HL-60/S4 treated with phorbol 12-myristate 13-acetate at 8.2 ng/mL for 4 days and 3 days (cell line): ENCODE measurements around the gene ADAMTS17.

ENCODE experiments used
- in situ Hi-C: fragments of 300-500 bp; cut with MboI; formaldehyde crosslinking; loops from 2 replicates; pipeline ENCODE4 v1.15.0; 2022; ENCODE audit warnings: low sequenced_read_pairs

The ADAMTS17 gene

DNA sequence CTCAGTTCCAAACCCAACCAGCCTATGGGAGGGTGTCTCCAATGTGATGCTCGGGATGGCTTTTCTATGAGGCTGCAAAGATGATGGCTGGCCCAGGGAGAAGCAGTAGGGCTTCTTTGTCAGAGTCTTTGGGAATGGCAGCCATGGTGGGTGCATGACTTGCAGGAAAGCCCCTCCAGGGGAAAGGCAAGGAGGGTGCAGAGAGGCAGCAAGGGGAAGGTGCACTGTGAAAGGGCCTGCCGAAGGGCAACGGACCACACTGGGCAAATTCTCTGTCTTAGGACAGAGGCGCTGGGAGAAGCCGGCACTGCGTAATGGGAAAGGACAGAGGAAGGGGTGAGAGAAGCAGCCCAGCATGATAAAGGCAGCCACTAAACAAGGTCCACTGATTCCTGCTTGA is 305.8 kb downstream of the ADAMTS17 start:
- in situ Hi-C loops: no loop called here

- in situ Hi-C loops: no loop called here
Observed at GRCh38 chr15:100034191-100034590, 307.6 kb downstream of the ADAMTS17 start.

DNA sequence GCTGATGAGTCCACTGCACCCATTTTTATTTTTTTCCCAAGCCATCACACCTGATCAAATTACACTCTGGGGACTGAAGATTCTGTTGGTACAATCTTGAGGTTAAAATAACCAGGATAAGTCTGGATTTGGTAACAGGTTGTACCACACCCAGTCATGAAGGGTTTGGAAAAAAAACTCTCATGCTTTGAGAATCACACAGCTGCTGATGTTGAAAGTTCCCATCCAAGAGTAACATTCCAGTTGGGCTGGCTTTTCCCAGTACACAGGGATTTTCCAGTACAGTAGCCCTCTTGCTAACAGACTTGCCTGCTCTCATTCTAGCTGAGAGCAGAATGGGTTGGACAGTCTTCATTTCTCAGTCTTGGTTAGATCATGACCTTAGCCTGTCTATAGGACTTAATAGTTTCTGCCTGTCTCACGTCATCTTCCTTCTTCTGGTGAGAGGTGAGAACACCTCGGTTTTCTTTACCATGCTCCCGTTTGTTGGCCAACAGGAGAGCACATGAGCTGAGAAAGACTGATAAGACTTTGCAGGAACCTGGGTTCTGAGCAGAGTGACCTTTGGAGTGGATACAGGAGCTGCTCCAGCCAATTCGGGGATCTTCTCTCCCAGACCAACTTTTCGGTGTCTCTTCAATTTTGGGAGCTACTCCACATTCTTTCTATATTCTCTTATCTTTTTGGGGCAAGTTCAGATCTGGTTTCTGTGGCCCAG is 308.5 kb downstream of the ADAMTS17 start:
- in situ Hi-C loops: no loop called here

DNA sequence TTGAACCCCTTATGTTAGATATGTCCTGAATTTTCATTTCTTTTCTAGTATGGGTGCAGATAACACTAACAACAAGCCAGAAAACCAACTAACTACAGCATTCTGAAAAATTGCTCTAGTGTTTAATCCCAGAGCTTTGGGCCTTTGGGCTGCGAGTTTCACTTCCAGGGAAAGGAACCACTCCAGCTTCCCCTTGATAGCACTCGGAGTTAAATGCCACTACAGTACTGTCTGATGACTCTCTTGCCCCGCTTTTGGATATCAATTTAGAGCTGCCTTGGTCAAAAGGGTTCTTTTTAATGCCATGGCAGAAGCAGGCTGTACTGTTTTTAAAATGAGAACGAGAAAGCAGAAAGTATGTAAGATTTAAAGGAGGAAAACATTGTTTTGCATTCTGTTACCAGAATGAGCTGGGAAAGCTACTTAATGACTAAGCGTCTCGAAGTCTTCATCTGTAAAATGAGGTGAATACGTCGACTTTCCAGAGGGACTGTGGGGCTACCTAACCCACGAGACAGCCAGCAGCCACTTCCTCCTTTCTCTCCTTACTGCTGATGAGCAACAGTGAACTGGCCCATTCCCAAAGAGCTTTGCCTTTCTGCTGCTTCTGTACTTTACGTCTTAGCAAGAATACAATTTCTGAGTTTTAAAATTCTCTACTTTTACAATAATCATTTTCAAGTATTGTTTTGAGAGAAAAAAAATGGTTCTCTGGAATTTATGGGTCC is 309.3 kb downstream of the ADAMTS17 start:
- in situ Hi-C loops: no loop called here

- in situ Hi-C loops: no loop called here
Observed at GRCh38 chr15:100031665-100032357, 310.0 kb downstream of the ADAMTS17 start.

- in situ Hi-C loops: no loop called here
Observed at GRCh38 chr15:100030586-100031229, 311.1 kb downstream of the ADAMTS17 start.

DNA sequence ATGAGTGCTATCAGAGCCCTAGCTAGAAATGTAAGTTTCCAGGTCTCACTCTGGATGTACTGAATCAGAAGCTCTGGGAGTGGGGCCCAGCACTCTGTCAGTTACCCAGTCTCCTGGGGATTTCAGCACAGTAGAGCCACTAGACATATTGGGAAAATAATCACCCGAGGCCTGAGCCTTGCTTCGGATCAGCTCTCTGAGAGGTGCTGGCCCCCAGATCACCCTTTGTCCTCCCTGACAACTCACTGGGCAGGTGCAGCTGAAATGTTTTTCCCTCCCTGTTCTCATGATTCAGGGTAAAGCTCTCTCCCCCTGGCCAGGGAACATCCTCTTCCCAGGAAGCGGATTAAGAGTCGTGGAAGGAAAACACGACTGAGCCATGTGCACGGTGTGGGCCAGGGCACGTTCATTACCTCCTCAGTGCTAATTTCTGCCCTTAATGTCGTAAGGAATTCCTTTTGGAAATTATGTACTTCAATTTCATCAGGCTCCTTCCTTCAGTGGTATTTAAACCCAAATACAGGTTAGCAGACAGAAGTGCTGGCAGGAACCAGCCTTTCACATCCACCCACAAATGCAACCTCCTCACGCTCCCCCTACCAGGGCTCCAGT is 311.8 kb downstream of the ADAMTS17 start:
- in situ Hi-C loops: no loop called here

GRCh38 chr15:100029045-100029444 is 312.7 kb downstream of the ADAMTS17 start:
- in situ Hi-C loops: no loop called here

GRCh38 chr15:100026041-100026440 is 315.7 kb downstream of the ADAMTS17 start:
- in situ Hi-C loops: no loop called here

GRCh38 chr15:100022806-100023205 is 319.0 kb downstream of the ADAMTS17 start:
- in situ Hi-C loops: no loop called here

GRCh38 chr15:100022391-100022790 is 319.4 kb downstream of the ADAMTS17 start:
- in situ Hi-C loops: no loop called here

GRCh38 chr15:100021653-100022052 is 320.1 kb downstream of the ADAMTS17 start:
- in situ Hi-C loops: no loop called here

GRCh38 chr15:100020614-100021013 is 321.2 kb downstream of the ADAMTS17 start:
- in situ Hi-C loops: no loop called here

DNA sequence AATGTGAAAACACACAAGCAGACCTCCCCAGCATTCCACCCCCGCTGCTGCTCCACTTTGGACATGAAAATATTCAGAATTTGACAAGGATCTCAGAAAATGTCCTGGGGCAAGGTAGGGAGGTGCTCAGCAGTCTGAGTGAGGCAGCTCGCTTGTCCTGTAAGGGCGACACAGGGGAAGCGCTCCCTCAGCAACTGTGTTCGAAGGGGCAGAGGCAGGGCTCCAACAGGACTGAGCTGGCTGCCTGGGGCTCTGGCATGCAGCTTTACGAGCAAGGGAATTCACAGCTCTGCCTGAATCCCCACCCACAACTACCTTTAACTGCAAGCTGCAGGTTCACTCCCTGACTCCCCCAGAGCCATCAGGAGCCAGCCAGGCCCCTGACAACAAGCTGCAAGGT is 321.6 kb downstream of the ADAMTS17 start:
- in situ Hi-C loops: no loop called here

GRCh38 chr15:100019601-100020000 is 322.2 kb downstream of the ADAMTS17 start:
- in situ Hi-C loops: no loop called here

- in situ Hi-C loops: no loop called here
Observed at GRCh38 chr15:100018191-100018590, 323.6 kb downstream of the ADAMTS17 start.

GRCh38 chr15:100017140-100017539 is 324.6 kb downstream of the ADAMTS17 start:
- in situ Hi-C loops: no loop called here

- in situ Hi-C loops: no loop called here
Observed at GRCh38 chr15:100016632-100017031, 325.1 kb downstream of the ADAMTS17 start.

GRCh38 chr15:100011235-100011634 is 330.5 kb downstream of the ADAMTS17 start:
- in situ Hi-C loops: no loop called here

GRCh38 chr15:100009372-100009771 is 332.4 kb downstream of the ADAMTS17 start:
- in situ Hi-C loops: no loop called here

- in situ Hi-C loops: no loop called here
Observed at GRCh38 chr15:100008258-100008657, 333.5 kb downstream of the ADAMTS17 start.
